GM19463 (cell line): ENCODE results near the gene ACSF3.
"Not testable (repeated sequence)": the region's sequence is repeated elsewhere in the genome, so short reads cannot be mapped to it uniquely, and the experiment has no call there.

ENCODE experiments used
- ATAC-seq: cut with Tn5 transposase; IDR thresholded peaks from one replicate; pipeline ENCODE4 v1.9.1; 2021; ENCODE audit warnings: mild to moderate bottlenecking, moderate library complexity; ENCODE audit not compliant: unreplicated experiment

The ACSF3 gene

GRCh38 chr16:89185887-89186592, 92.4 kb downstream of the ACSF3 start:
- not testable (repeated sequence) for ATAC-seq

DNA sequence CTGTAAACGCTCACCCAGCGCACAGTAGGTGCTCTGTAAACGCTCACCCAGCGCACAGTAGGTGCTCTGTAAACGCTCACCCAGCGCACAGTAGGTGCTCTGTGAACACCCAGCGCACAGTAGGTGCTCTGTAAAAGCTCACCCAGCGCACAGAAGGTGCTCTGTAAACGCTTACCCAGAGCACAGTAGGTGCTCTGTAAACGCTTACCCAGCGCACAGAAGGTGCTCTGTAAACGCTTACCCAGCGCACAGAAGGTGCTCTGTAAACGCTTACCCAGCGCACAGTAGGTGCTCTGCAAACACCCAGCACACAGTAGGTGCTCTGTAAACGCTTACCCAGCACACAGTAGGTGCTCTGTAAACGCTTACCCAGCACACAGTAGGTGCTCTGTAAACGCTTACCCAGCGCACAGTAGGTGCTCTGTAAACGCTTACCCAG, 93.0 kb downstream of the ACSF3 start:
- ATAC-seq, result not testable (repeated sequence)

DNA sequence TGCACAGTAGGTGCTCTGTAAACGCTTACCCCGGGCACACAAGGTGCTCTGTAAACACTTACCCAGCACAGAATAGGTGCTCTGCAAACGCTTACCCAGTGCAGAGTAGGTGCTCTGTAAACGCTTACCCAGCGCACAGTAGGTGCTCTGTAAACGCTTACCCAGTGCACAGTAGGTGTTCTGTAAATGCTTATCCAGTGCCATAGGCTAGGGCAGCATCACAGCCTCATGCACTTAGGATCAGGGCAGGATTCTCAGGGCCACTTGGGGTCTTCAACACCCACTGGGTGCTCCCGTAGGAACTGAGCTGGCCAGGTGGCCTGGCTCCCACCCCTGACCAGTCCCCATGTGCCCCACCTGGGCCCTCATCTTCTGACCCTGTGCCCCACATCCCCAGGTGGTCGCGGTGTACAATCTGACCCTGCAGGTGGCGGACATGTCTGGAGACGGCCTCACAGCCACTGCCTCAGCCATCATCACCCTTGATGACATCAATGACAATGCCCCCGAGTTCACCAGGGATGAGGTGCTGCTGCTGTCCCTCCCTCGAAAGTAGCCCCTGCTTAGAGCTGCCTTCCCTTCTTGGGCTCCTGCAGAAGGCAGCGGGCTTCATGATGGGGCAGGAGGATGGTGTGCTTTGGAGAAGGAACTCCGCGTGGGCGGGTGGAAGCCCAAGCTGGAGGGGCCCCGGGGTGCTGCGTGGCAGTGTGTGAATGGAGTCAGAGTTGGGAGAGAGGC, 93.5 kb downstream of the ACSF3 start:
- no peak for ATAC-seq

GRCh38 chr16:89187770-89188392, 94.2 kb downstream of the ACSF3 start:
- no peak for ATAC-seq

DNA sequence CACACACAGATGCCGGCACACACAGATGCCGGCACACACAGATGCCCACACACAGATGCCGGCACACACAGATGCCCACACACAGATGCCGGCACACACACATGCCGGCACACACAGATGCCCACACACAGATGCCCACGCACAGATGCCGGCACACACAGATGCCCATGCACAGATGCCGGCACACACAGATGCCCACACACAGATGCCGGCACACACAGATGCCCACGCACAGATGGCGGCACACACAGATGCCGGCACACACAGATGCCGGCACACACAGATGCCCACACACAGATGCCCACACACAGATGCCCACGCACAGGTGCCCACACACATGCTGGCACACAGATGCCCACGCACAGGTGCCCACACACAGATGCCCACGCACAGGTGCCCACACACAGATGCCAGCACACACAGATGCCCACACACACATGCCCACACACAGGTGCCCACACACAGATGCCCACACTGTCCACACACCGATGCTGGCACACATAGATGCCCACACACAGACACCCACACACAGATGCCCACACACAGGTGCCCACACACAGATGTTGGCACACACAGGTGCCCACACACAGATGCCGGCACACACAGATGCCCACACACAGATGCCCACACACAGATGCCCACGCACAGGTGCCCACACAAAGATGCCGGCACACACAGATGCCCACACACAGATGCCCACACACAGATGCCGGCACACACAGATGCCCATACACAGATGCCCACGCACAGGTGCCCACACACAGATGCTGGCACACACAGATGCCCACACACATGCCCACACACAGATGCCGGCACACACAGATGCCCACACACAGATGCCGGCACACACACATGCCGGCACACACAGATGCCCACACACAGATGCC, 95.1 kb downstream of the ACSF3 start:
- not testable (repeated sequence) for ATAC-seq

DNA sequence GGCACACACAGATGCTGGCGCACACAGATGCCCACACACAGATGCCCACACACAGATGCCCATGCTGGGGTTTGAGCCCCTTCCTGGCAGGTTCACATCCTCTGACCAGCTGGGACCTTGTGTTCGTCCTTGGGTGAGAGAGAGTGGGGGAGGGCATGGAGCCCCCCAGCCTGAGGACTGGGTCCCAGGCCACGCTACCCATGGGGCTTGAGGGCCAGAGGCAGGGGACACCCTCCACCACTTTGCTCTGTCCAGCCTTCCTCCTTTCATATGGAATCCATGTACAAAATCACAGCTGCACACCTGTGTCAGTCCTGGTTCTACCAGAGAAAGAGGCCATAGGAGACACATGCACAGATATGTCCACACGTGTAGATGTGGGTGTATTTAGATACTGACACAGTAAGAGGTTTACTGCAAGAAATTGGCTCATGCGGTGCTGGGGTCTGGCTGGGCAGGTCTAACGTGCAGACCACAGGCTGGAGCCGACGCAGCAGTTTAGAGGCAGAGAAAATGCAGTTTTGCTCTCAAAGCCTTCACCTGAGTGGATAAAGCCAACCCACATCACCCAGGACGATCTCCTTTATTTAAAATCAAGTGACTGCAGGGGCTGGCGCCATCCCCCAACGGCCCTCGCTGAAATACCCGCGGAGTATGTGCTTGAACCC, 95.8 kb downstream of the ACSF3 start:
- ATAC-seq, result no peak

- ATAC-seq, result no peak
These were observed 96.7 kb downstream of the ACSF3 start for GRCh38 chr16:89190150-89190958.

DNA sequence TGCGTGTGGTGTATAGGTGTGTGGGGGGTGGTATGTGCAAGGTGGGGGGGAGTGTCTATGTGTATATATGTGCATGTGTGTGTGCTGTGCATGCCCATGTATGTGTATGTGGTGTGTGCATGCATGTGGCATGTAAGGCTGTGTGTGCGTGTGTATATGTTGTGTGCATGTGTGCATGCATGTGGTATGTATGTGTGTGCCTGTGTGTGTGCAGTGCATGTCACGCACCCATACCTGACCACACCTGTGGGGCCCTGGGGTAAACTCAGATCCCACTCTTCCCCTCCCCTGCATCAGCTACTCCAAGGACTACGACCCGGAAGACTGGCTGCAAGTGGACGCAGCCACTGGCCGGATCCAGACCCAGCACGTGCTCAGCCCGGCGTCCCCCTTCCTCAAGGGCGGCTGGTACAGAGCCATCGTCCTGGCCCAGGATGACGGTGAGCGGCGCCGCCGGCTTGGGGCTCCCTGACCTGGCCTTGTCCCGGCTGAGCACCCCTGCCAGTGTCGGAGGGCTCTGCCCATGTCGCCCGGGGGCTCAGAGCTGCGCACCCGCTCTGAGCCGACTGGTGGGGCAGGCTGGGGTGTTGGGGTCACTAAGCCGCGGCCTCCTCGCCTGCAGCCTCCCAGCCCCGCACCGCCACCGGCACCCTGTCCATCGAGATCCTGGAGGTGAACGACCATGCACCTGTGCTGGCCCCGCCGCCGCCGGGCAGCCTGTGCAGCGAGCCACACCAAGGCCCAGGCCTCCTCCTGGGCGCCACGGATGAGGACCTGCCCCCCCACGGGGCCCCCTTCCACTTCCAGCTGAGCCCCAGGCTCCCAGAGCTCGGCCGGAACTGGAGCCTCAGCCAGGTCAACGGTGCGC, 97.6 kb downstream of the ACSF3 start:
- no peak for ATAC-seq

- no peak for ATAC-seq
These were observed 98.2 kb downstream of the ACSF3 start for GRCh38 chr16:89191901-89192185.

GRCh38 chr16:89192186-89192955, 98.7 kb downstream of the ACSF3 start:
- not testable (repeated sequence) for ATAC-seq

GRCh38 chr16:89192956-89193575, 99.4 kb downstream of the ACSF3 start:
- ATAC-seq, result no peak

DNA sequence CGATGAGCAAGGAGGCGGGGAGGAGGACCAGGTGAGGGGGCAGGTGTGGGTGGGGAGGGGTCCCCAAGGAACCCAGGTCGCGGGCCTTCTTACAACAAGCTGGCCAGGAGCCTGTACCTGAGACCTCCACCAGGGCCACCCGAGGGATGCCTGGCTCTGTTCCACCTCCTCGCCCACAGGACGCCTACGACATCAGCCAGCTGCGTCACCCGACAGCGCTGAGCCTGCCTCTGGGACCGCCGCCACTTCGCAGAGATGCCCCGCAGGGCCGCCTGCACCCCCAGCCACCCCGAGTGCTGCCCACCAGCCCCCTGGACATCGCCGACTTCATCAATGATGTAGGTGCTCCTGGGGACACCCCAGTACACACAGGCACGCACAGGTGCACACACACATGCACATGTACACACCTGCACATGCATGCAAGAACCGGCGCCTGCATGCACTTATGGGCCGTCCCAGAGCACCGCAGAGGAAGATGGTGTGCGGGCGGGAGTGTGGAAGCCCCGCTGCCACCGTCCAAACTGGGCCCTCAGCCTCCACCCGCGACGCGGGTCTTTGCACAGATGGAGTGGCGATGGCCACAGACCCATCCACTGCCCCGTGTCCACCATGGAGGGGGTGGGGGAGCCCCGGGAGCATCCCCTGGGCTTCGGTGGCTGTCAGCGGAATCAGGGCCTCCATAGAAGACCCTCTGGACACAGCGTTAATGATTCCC, 100.1 kb downstream of the ACSF3 start:
- no peak for ATAC-seq

GRCh38 chr16:89194340-89195311, 101.0 kb downstream of the ACSF3 start:
- no peak for ATAC-seq

GRCh38 chr16:89195521-89196171, 102.0 kb downstream of the ACSF3 start:
- ATAC-seq, result no peak

- no peak for ATAC-seq
These were observed 103.5 kb downstream of the ACSF3 start for GRCh38 chr16:89197033-89197632.
